UCSD-AML1 (cell line): ENCODE results near the gene RPS27.
"Not testable (repeated sequence)": the region's sequence is repeated elsewhere in the genome, so short reads cannot be mapped to it uniquely, and the experiment has no call there.

ENCODE experiments used
- DNase-seq: peaks from one replicate; lab custom pipeline; 2025; ENCODE audit not compliant: unreplicated experiment; lab: John Stamatoyannopoulos, UW

The RPS27 gene

GRCh38 chr1:153960206-153960605 lies 30.4 kb upstream of the RPS27 start:
- DNase-seq = no peak

- DNase-seq = no peak
These were observed 29.1 kb upstream of the RPS27 start for GRCh38 chr1:153961421-153961820.

GRCh38 chr1:153962088-153963029 lies 28.2 kb upstream of the RPS27 start:
- peak; percentile 32 for DNase-seq

- peak; percentile 96 for DNase-seq
These were observed 27.3 kb upstream of the RPS27 start, which contains the start of gene SLC39A1 for GRCh38 chr1:153963030-153963849. Gene SLC39A1, minus strand, starts transcription at chr1:153963537. Its CDS starts 822 bp downstream, at chr1:153962715.

- no peak for DNase-seq
These were observed 26.7 kb upstream of the RPS27 start for GRCh38 chr1:153963850-153964331.

GRCh38 chr1:153967107-153967999 lies 23.2 kb upstream of the RPS27 start, which contains the start of gene CREB3L4:
Gene CREB3L4, plus strand, starts transcription at chr1:153967902. Its CDS starts 624 bp downstream, at chr1:153968526.
- DNase-seq = peak; percentile 90

GRCh38 chr1:153968000-153968363 lies 22.6 kb upstream of the RPS27 start:
- no peak for DNase-seq

GRCh38 chr1:153968408-153968807 lies 22.2 kb upstream of the RPS27 start:
- peak; percentile 32 for DNase-seq

- no peak for DNase-seq
These were observed 21.6 kb upstream of the RPS27 start for GRCh38 chr1:153968972-153969371.

GRCh38 chr1:153970346-153970745 lies 20.2 kb upstream of the RPS27 start:
- no peak for DNase-seq

- DNase-seq = no peak
These were observed 17.5 kb upstream of the RPS27 start for GRCh38 chr1:153973071-153973470.

GRCh38 chr1:153973525-153973924 lies 17.0 kb upstream of the RPS27 start:
- DNase-seq = no peak

GRCh38 chr1:153976819-153977249 lies 13.7 kb upstream of the RPS27 start:
- no peak for DNase-seq

- peak; percentile 84 for DNase-seq
These were observed 13.0 kb upstream of the RPS27 start, which contains the start of gene JTB for GRCh38 chr1:153977250-153978240. Gene JTB, minus strand, starts transcription at chr1:153977674. Its CDS starts 422 bp downstream, at chr1:153977252.

- no peak for DNase-seq
These were observed 12.2 kb upstream of the RPS27 start for GRCh38 chr1:153978274-153978909.

GRCh38 chr1:153979091-153979490 lies 11.5 kb upstream of the RPS27 start:
- not testable (repeated sequence) for DNase-seq

- not testable (repeated sequence) for DNase-seq
These were observed 8.8 kb upstream of the RPS27 start for GRCh38 chr1:153981735-153982134.

- no peak for DNase-seq
These were observed 6.3 kb upstream of the RPS27 start for GRCh38 chr1:153984123-153984894.
